Ovary (tissue), 9 donors: Measurements from ENCODE around the gene PLCB3. TPM values are rescaled to one million over a fixed set of nuclear protein-coding genes. Genes with fewer than 3 reads are reported as not detected.
"Not testable (repeated sequence)": the region's sequence is repeated elsewhere in the genome, so short reads cannot be mapped to it uniquely, and the experiment has no call there.

ENCODE experiments used
- DNase-seq, 5 donors: peaks; one replicate each; pipeline ENCODE4 v3.0.0-alpha.2; 2019 to 2020
- H3K27ac ChIP-seq, 2 donors: fragments of 200-600 bp; one replicate each; pipeline versions ENCODE4 v1.5.1 to v1.8.0; 2019 to 2022
- H3K27me3 ChIP-seq: fragments of 200-600 bp; one replicate; pipeline ENCODE4 v1.8.0; 2022
- H3K36me3 ChIP-seq: fragments of 200-600 bp; sonication (generic); one replicate; pipeline ENCODE4 v1.5.1; 2019
- H3K4me1 ChIP-seq: one replicate; pipeline ENCODE4 v1.8.1; 2013; ENCODE audit warnings: mild to moderate bottlenecking, moderate library complexity; ENCODE audit not compliant: insufficient read depth
- H3K4me3 ChIP-seq: fragments of 200-600 bp; sonication (generic); one replicate; pipeline ENCODE4 v1.5.1; 2017
- H3K9me3 ChIP-seq, 2 donors: fragments of 200-600 bp in 1 of 2; sonication (generic) in 1 of 2; one replicate each; pipeline versions ENCODE4 v1.5.1 to v1.8.1; 2013 to 2019; ENCODE audit warnings: mild to moderate bottlenecking in 1 of 2, moderate library complexity in 1 of 2
- CTCF ChIP-seq, 3 donors: fragments of 450-650 bp in 2 of 3; fragments of 200-600 bp in 1 of 3; IDR thresholded peaks; one replicate each; pipeline versions ENCODE4 v1.5.1 to v1.8.0; 2016 to 2022; ENCODE audit warnings: antibody characterized with exemption in 3 of 3, mild to moderate bottlenecking in 1 of 3
- EP300 ChIP-seq: sonication (generic); formaldehyde crosslinking; IDR thresholded peaks from one replicate; pipeline ENCODE4 v1.6.1; 2017; ENCODE audit warnings: antibody characterized with exemption
- POLR2A ChIP-seq: fragments of 450-650 bp; IDR thresholded peaks from one replicate; pipeline ENCODE4 v1.6.1; 2017; ENCODE audit warnings: antibody characterized with exemption, mild to moderate bottlenecking, moderate library complexity
- WGBS, 3 donors: extraction: QIAGEN DNeasy Blood & Tissue Kit in 1 of 3; methylation state at CpG; one replicate each; pipeline versions ENCODE4 v1.1.5 to v1.1.7; 2013 to 2017; 5-methylcytosine and 5-hydroxymethylcytosine counted together
- intact Hi-C, 4 donors: fragments of 100-400 bp; cut with DNase I; formaldehyde crosslinking; loops; one replicate each; pipeline versions ENCODE4 v1.11.0 to v1.15.1; 2022 to 2023
- polyA plus RNA-seq, 2 donors: library from polyadenylated mRNA; stranded (reverse); fragments of 200-250 nt in 1 of 2; fragments of 350-450 nt in 1 of 2; fragmentation: Illumina TruSeq in 1 of 2; extraction: RNeasy Lipid Tissue Mini Kit (QIAGEN cat#74804) in 1 of 2; gene quantifications; one replicate each; pipeline ENCODE4 v1.2.3, GENCODE V29; 2013 to 2014
- total RNA-seq, 7 donors: library from RNA; depleted of rRNA in 2 of 7; stranded (reverse); fragments of >200 nt in 2 of 7; fragmentation: NEBNext Ultra II Directional in 3 of 7; extraction: Animal tissue kit (Norgen Biotek cat#: 25700) in 3 of 7; gene quantifications; one replicate each; pipeline versions ENCODE4 v1.1.0 to v1.2.4, GENCODE V29; 2016 to 2023
- donor health status: DM: no; HTN: no; CAD: no; lungs with moderate emphysema.
- donor health status: DM: no; HTN: no; CAD: no.
- donor health status: Bipolar disorder and iron deficiency.
- donor health status: DM: yes; HTN: yes; CAD: no.
- donor health status: DM: no; HTN: no; CAD: no.
- donor health status: DM: yes; HTN: yes; CAD: no.

PLCB3 gene
- total and polyA plus RNA-seq, 9 donors, result 5.3 to 44.8 (median 29.1) TPM

- Histone ChIP-seq H3K27me3 (no peaks in the 10 kb centered on the region), H3K27ac (peak overlapping the region in 1 of 2 donors; percentile 74), H3K9me3 (no peaks in the 10 kb centered on the region), H3K36me3 (no peaks in the 10 kb centered on the region), H3K4me3 (no peak overlapping the region), H3K4me1 (peaks cover 2% of the 10 kb centered on the region)
- TF ChIP-seq EP300 (no peak), CTCF (IDR thresholded peaks at IDR 0.05) (no peak), POLR2A (no peak)
- DNase-seq, result peak in 1 of 5 donors; percentile 33
- 87 to 91% (median 91%) methylated on average over 10 of the region's 10 CpGs for WGBS, 3 donors
- intact Hi-C loops, result no loop called here
Measured at GRCh38 chr11:64312947-64313346, 61.6 kb downstream of the PLCB3 start.

GRCh38 chr11:64313491-64314145, 62.3 kb downstream of the PLCB3 start:
- H3K36me3 ChIP-seq, result no peaks in the 10 kb centered on the region
- peak in 4 of 5 donors; percentile 60 to 78 (median 71) for DNase-seq
- TF ChIP-seq POLR2A (no peak), EP300 (no peak), CTCF (IDR thresholded peaks at IDR 0.05) (no peak)
- WGBS, 3 donors, result 32 to 62% (median 36%) methylated on average over 17 to 18 of the region's 18 CpGs
- H3K27ac ChIP-seq, result peak overlapping the region in 1 of 2 donors; percentile 74
- H3K4me1 ChIP-seq, result peaks cover 2% of the 10 kb centered on the region
- intact Hi-C loops, result no loop called here
- no peaks in the 10 kb centered on the region for H3K9me3 ChIP-seq
- no peak overlapping the region for H3K4me3 ChIP-seq
- no peaks in the 10 kb centered on the region for H3K27me3 ChIP-seq

- 66 to 81% (median 75%) methylated on average over 19 of the region's 19 CpGs for WGBS, 3 donors
- DNase-seq, result no peak
- Histone ChIP-seq H3K9me3 (no peaks in the 10 kb centered on the region), H3K4me3 (no peak overlapping the region), H3K4me1 (peaks cover 6% of the 10 kb centered on the region), H3K36me3 (no peaks in the 10 kb centered on the region), H3K27me3 (no peaks in the 10 kb centered on the region), H3K27ac (peak overlapping the region in 1 of 2 donors; percentile 74)
- intact Hi-C loops, result no loop called here
- TF ChIP-seq POLR2A (no peak), CTCF (IDR thresholded peaks at IDR 0.05) (no peak)
Measured at GRCh38 chr11:64314146-64314804, 62.9 kb downstream of the PLCB3 start.

- Histone ChIP-seq H3K36me3 (no peaks in the 10 kb centered on the region), H3K27me3 (no peaks in the 10 kb centered on the region), H3K9me3 (no peaks in the 10 kb centered on the region), H3K4me1 (peaks cover 9% of the 10 kb centered on the region), H3K27ac (no peak overlapping the region), H3K4me3 (no peak overlapping the region)
- 81 to 88% (median 85%) methylated on average over 21 to 24 of the region's 24 CpGs for WGBS, 3 donors
- no peak for TF ChIP-seq EP300
- DNase-seq, result peak in 2 of 5 donors; percentile 35 to 38
- intact Hi-C loops, result loop anchor here in 1 of 4 donors (5.0 kb wide), 1 partner anchor 42 kb away; the partner anchor contains the start of gene RPS6KA4
Measured at GRCh38 chr11:64314805-64315561, 63.7 kb downstream of the PLCB3 start.

GRCh38 chr11:64315667-64316526, 64.6 kb downstream of the PLCB3 start:
- H3K36me3 ChIP-seq, H3K9me3 ChIP-seq, H3K4me3 ChIP-seq, H3K27me3 ChIP-seq, H3K4me1 ChIP-seq, H3K27ac ChIP-seq: not testable (repeated sequence)
- WGBS, 3 donors, result 61 to 71% (median 64%) methylated on average over 24 to 25 of the region's 25 CpGs
- peak in 2 of 5 donors; percentile 42 to 44 for DNase-seq
- intact Hi-C loops, result loop anchor here in 1 of 4 donors (5.0 kb wide), 1 partner anchor 41 kb away; the partner anchor contains the start of gene RPS6KA4
